KMS-11 (cell line): ENCODE results near the gene TCF7L1.

Experiments
- H2AFZ ChIP-seq: fragments of 200-600 bp; sonication (generic); 2 replicates; pipeline ENCODE4 v1.6.1; 2016; ENCODE audit warnings: antibody characterized with exemption, mixed run types, low read depth
- H3K27ac ChIP-seq: fragments of 200-600 bp; sonication (generic); 2 replicates; pipeline ENCODE4 v1.6.1; 2016; ENCODE audit warnings: mild to moderate bottlenecking, mixed run types
- H3K27me3 ChIP-seq: fragments of 200-600 bp; sonication (generic); 2 replicates; pipeline ENCODE4 v1.6.1; 2017; ENCODE audit warnings: mild to moderate bottlenecking, low read depth, mixed run types, moderate library complexity; ENCODE audit not compliant: insufficient read depth
- H3K36me3 ChIP-seq: fragments of 200-600 bp; sonication (generic); 2 replicates; pipeline ENCODE4 v1.6.1; 2017; ENCODE audit warnings: mild to moderate bottlenecking, mixed run types; ENCODE audit not compliant: insufficient read depth
- H3K4me1 ChIP-seq: fragments of 200-600 bp; sonication (generic); 2 replicates; pipeline ENCODE4 v1.6.1; 2016; ENCODE audit warnings: mild to moderate bottlenecking, low read depth, mixed run types; ENCODE audit not compliant: poor library complexity, severe bottlenecking
- H3K4me2 ChIP-seq: fragments of 200-600 bp; sonication (generic); 2 replicates; pipeline ENCODE4 v1.7.0; 2016; ENCODE audit warnings: mild to moderate bottlenecking, mixed run types
- H3K4me3 ChIP-seq: fragments of 200-600 bp; sonication (generic); IDR thresholded peaks from 2 replicates; pipeline ENCODE4 v1.6.1; 2017; ENCODE audit warnings: low read depth, low read length, mixed read lengths; ENCODE audit not compliant: insufficient read depth
- H3K79me2 ChIP-seq: fragments of 200-600 bp; sonication (generic); 2 replicates; pipeline ENCODE4 v1.6.1; 2016; ENCODE audit warnings: low read depth, mixed run types; ENCODE audit not compliant: insufficient read depth
- H3K9ac ChIP-seq: fragments of 200-600 bp; sonication (generic); 2 replicates; pipeline ENCODE4 v1.6.1; 2016; ENCODE audit warnings: mild to moderate bottlenecking, mixed run types
- H4K20me1 ChIP-seq: fragments of 200-600 bp; sonication (generic); 2 replicates; pipeline ENCODE4 v1.6.1; 2016; ENCODE audit warnings: mild to moderate bottlenecking, mixed run types; ENCODE audit not compliant: insufficient read depth
- CTCF ChIP-seq: fragments of 200-600 bp; sonication (generic); conservative IDR thresholded peaks from 2 replicates; pipeline ENCODE4 v1.6.1; 2017; ENCODE audit warnings: low read depth, mild to moderate bottlenecking, antibody characterized with exemption, low read length, moderate library complexity, mixed read lengths

TCF7L1 gene

GRCh38 chr2:85175369-85176299 is 42.4 kb downstream of the TCF7L1 start:
- no peak overlapping the region for H3K4me2 ChIP-seq
- peaks cover 12% of the 10 kb centered on the region for H3K4me1 ChIP-seq
- no peak overlapping the region for H3K4me3 ChIP-seq
- H3K27me3 ChIP-seq = no peaks in the 10 kb centered on the region
- H4K20me1 ChIP-seq = no peaks in the 10 kb centered on the region
- H3K79me2 ChIP-seq = no peaks in the 10 kb centered on the region
- no peak for TF ChIP-seq CTCF
- no peak overlapping the region for H3K27ac ChIP-seq
- H3K36me3 ChIP-seq = no peaks in the 10 kb centered on the region
- H2AFZ ChIP-seq = no peak overlapping the region
- H3K9ac ChIP-seq = no peak overlapping the region

- no peak overlapping the region for H3K9ac ChIP-seq
- no peaks in the 10 kb centered on the region for H3K36me3 ChIP-seq
- H3K4me3 ChIP-seq = no peak overlapping the region
- H3K79me2 ChIP-seq = no peaks in the 10 kb centered on the region
- no peak overlapping the region for H3K27ac ChIP-seq
- TF ChIP-seq CTCF = no peak
- no peak overlapping the region for H3K4me2 ChIP-seq
- no peaks in the 10 kb centered on the region for H3K27me3 ChIP-seq
- H3K4me1 ChIP-seq = peaks cover 12% of the 10 kb centered on the region
- no peak overlapping the region for H2AFZ ChIP-seq
- no peaks in the 10 kb centered on the region for H4K20me1 ChIP-seq
Measured at GRCh38 chr2:85177031-85177824, 44.0 kb downstream of the TCF7L1 start.

- no peak overlapping the region for H3K9ac ChIP-seq
- no peaks in the 10 kb centered on the region for H3K36me3 ChIP-seq
- no peaks in the 10 kb centered on the region for H4K20me1 ChIP-seq
- peaks cover 12% of the 10 kb centered on the region for H3K4me1 ChIP-seq
- H3K4me3 ChIP-seq = no peak overlapping the region
- H3K4me2 ChIP-seq = no peak overlapping the region
- H2AFZ ChIP-seq = no peak overlapping the region
- H3K27ac ChIP-seq = no peak overlapping the region
- no peaks in the 10 kb centered on the region for H3K27me3 ChIP-seq
- no peaks in the 10 kb centered on the region for H3K79me2 ChIP-seq
- no peak for TF ChIP-seq CTCF
Measured at GRCh38 chr2:85178154-85178553, 45.0 kb downstream of the TCF7L1 start.

- Histone ChIP-seq H3K36me3 (no peaks in the 10 kb centered on the region), H3K9ac (no peak overlapping the region), H4K20me1 (no peaks in the 10 kb centered on the region), H3K4me2 (peak overlapping the region; percentile 30; the same call in 1 of the 2 replicates), H3K4me1 (peaks cover 12% of the 10 kb centered on the region), H3K27ac (no peak overlapping the region), H3K27me3 (no peaks in the 10 kb centered on the region), H3K4me3 (no peak overlapping the region), H2AFZ (peak overlapping the region; percentile 31; the same call in 1 of the 2 replicates), H3K79me2 (no peaks in the 10 kb centered on the region)
- TF ChIP-seq CTCF = no peak
Measured at GRCh38 chr2:85178980-85179411, 45.8 kb downstream of the TCF7L1 start.
